PFSK-1 (cell line): ENCODE data around the gene TEKT3. TPM values are rescaled to one million over a fixed set of nuclear protein-coding genes. Genes with fewer than 3 reads are reported as not detected.

Experiments used
- FOXP2 ChIP-seq: optimal IDR thresholded peaks from 2 replicates; pipeline ENCODE3; 2011; ENCODE audit warnings: borderline replicate concordance, control low read depth, inconsistent platforms; ENCODE audit not compliant: insufficient read depth; ENCODE audit errors: extremely low read length, extremely low read depth
- POLR2AphosphoS5 ChIP-seq: IDR thresholded peaks from 2 replicates; pipeline ENCODE4 v1.6.1; 2012; ENCODE audit warnings: low read depth, mild to moderate bottlenecking, control low read depth, low read length, moderate library complexity
- REST ChIP-seq, 2 experiments: IDR thresholded peaks; 2 replicates each; pipeline versions ENCODE4 v1.6.1 to v1.8.0; 2011 to 2012; ENCODE audit warnings: low read depth in 2 of 2, low read length in 2 of 2, control low read depth in 1 of 2, inconsistent platforms in 1 of 2, mild to moderate bottlenecking in 1 of 2, moderate library complexity in 1 of 2; ENCODE audit not compliant: insufficient read depth in 1 of 2
- SIN3A ChIP-seq: IDR thresholded peaks from 2 replicates; pipeline ENCODE4 v1.6.1; 2012; ENCODE audit warnings: mild to moderate bottlenecking, low read length, moderate library complexity, borderline replicate concordance; ENCODE audit not compliant: insufficient read depth
- TAF1 ChIP-seq: IDR thresholded peaks from 2 replicates; pipeline ENCODE4 v1.6.1; 2012; ENCODE audit warnings: low read length, control low read depth, borderline replicate concordance; ENCODE audit not compliant: insufficient read depth
- polyA plus RNA-seq: library from polyadenylated mRNA; unstranded; fragments of >200 nt; gene quantifications from one replicate; pipeline ENCODE4 v1.2.1, GENCODE V29; 2012; ENCODE audit warnings: low read depth, missing spikeins; ENCODE audit not compliant: insufficient read length

The TEKT3 gene
- polyA plus RNA-seq = not detected

GRCh38 chr17:15341385-15341849 lies at the start of gene TEKT3:
TSS of gene TEKT3 (minus strand) at chr17:15341597. CDS start at chr17:15331585, 10,012 bp downstream.
- TF ChIP-seq SIN3A (no peak), FOXP2 (no peak), TAF1 (no peak), POLR2AphosphoS5 (no peak), REST (IDR thresholded peaks at IDR 0.05; ENCODE audit: insufficient read depth in 1 of 2, low read depth in 2 of 2, low read length in 2 of 2) (no peak)

- TF ChIP-seq POLR2AphosphoS5 (no peak), SIN3A (no peak), TAF1 (no peak), REST (IDR thresholded peaks at IDR 0.05; ENCODE audit: insufficient read depth in 1 of 2, low read depth in 2 of 2, low read length in 2 of 2) (no peak), FOXP2 (no peak)
Observed at GRCh38 chr17:15388356-15389041, 47.1 kb upstream of the TEKT3 start.

- no peak for TF ChIP-seq TAF1
- no peak for TF ChIP-seq FOXP2
- TF ChIP-seq REST (IDR thresholded peaks at IDR 0.05; ENCODE audit: insufficient read depth in 1 of 2, low read depth in 2 of 2, low read length in 2 of 2) = no peak
- no peak for TF ChIP-seq SIN3A
- TF ChIP-seq POLR2AphosphoS5 = no peak
Observed at GRCh38 chr17:15386083-15386482, 44.7 kb upstream of the TEKT3 start.

GRCh38 chr17:15385305-15385704 lies 43.9 kb upstream of the TEKT3 start:
- TF ChIP-seq TAF1 (no peak), POLR2AphosphoS5 (no peak), SIN3A (no peak), FOXP2 (no peak), REST (IDR thresholded peaks at IDR 0.05; ENCODE audit: insufficient read depth in 1 of 2, low read depth in 2 of 2, low read length in 2 of 2) (no peak)

GRCh38 chr17:15384142-15384787 lies 42.9 kb upstream of the TEKT3 start:
- TF ChIP-seq FOXP2 (no peak), SIN3A (no peak), REST (IDR thresholded peaks at IDR 0.05; ENCODE audit: insufficient read depth in 1 of 2, low read depth in 2 of 2, low read length in 2 of 2) (no peak), TAF1 (no peak)
